ENCODE measurements around the gene SYT2. TPM values are rescaled to one million over a fixed set of nuclear protein-coding genes. Genes with fewer than 3 reads are reported as not detected.

SYT2 gene
- total RNA-seq, 4 donors from 2014 or later: 0.23 to 0.59 TPM; not detected in 2

- no peak for ATAC-seq
- no peaks in the 10 kb centered on the region for H3K9me3 ChIP-seq
- H3K4me3 ChIP-seq: no peak overlapping the region
- H3K36me3 ChIP-seq: peaks cover 8 to 85% of the 10 kb centered on the region in 2 donors
- peaks cover 48 to 100% (median 61%) of the 10 kb centered on the region in 3 donors for H3K4me1 ChIP-seq
- no peak for TF ChIP-seq POLR2AphosphoS5 (IDR thresholded peaks at IDR 0.05)
- no peak for TF ChIP-seq CTCF (IDR thresholded peaks at IDR 0.05)
- no peak for TF ChIP-seq EP300 (IDR thresholded peaks at IDR 0.05)
- no peak for TF ChIP-seq POLR2A (IDR thresholded peaks at IDR 0.05)
- H3K27me3 ChIP-seq: no peaks in the 10 kb centered on the region
- H3K27ac ChIP-seq: peak overlapping the region; percentile 76 to 93 (median 86)
These were observed 140.6 kb downstream of the SYT2 start for GRCh38 chr1:202569393-202570322.

- ATAC-seq: no peak
- peak overlapping the region; percentile 76 to 93 (median 86) for H3K27ac ChIP-seq
- no peak overlapping the region for H3K4me3 ChIP-seq
- H3K9me3 ChIP-seq: no peaks in the 10 kb centered on the region
- H3K36me3 ChIP-seq: peaks cover 8 to 86% of the 10 kb centered on the region in 2 donors
- TF ChIP-seq EP300 (IDR thresholded peaks at IDR 0.05): no peak
- no peak for TF ChIP-seq CTCF (IDR thresholded peaks at IDR 0.05)
- no peak for TF ChIP-seq POLR2A (IDR thresholded peaks at IDR 0.05)
- no peak for TF ChIP-seq POLR2AphosphoS5 (IDR thresholded peaks at IDR 0.05)
- 47 to 49% methylated on average over 4 of the region's 4 CpGs for WGBS, 2 donors (ENCODE audit: low coverage in 1 of 2)
- peaks cover 48 to 100% (median 62%) of the 10 kb centered on the region in 3 donors for H3K4me1 ChIP-seq
- H3K27me3 ChIP-seq: no peaks in the 10 kb centered on the region
These were observed 141.4 kb downstream of the SYT2 start for GRCh38 chr1:202568826-202569225.

GRCh38 chr1:202568410-202568809 is 141.8 kb downstream of the SYT2 start:
- Histone ChIP-seq H3K27ac (peak overlapping the region; percentile 76 to 93 (median 86)), H3K4me3 (no peak overlapping the region), H3K36me3 (peaks cover 8 to 86% of the 10 kb centered on the region in 2 donors), H3K9me3 (no peaks in the 10 kb centered on the region), H3K27me3 (no peaks in the 10 kb centered on the region), H3K4me1 (peaks cover 48 to 100% (median 58%) of the 10 kb centered on the region in 3 donors)
- TF ChIP-seq POLR2AphosphoS5 (IDR thresholded peaks at IDR 0.05) (no peak), EP300 (IDR thresholded peaks at IDR 0.05) (no peak), POLR2A (IDR thresholded peaks at IDR 0.05) (no peak), CTCF (IDR thresholded peaks at IDR 0.05) (no peak)
- WGBS, 2 donors (ENCODE audit: low coverage in 1 of 2): 26 to 29% methylated on average over 1 to 2 of the region's 2 CpGs
- ATAC-seq: no peak

GRCh38 chr1:202567738-202568137 is 142.5 kb downstream of the SYT2 start:
- WGBS, 2 donors (ENCODE audit: low coverage in 1 of 2): 32 to 35% methylated on average over 4 of the region's 4 CpGs
- no peak for ATAC-seq
- no peaks in the 10 kb centered on the region for H3K9me3 ChIP-seq
- H3K27ac ChIP-seq: peak overlapping the region; percentile 76 to 93 (median 86)
- H3K27me3 ChIP-seq: no peaks in the 10 kb centered on the region
- H3K4me1 ChIP-seq: peaks cover 50 to 100% (median 52%) of the 10 kb centered on the region in 3 donors
- peaks cover 8 to 86% of the 10 kb centered on the region in 2 donors for H3K36me3 ChIP-seq
- no peak for TF ChIP-seq CTCF (IDR thresholded peaks at IDR 0.05)
- no peak for TF ChIP-seq POLR2AphosphoS5 (IDR thresholded peaks at IDR 0.05)
- TF ChIP-seq EP300 (IDR thresholded peaks at IDR 0.05): no peak
- no peak for TF ChIP-seq POLR2A (IDR thresholded peaks at IDR 0.05)
- H3K4me3 ChIP-seq: no peak overlapping the region

All from gastroesophageal sphincter (tissue), 4 donors.